PC-9 (cell line): ENCODE measurements around the gene ARIH1.

Source experiments
- EZH2 ChIP-seq: fragments of 200-600 bp; sonication (generic); IDR thresholded peaks from 2 replicates; pipeline ENCODE4 v1.8.0; 2017; ENCODE audit warnings: antibody characterized with exemption, low read depth
- TF ChIP-seq, protein P1 (sequence below): fragments of 200-600 bp; sonication (generic); conservative IDR thresholded peaks from 2 replicates; pipeline ENCODE4 v1.6.1; 2017; ENCODE audit warnings: mixed run types, antibody characterized with exemption, mild to moderate bottlenecking, moderate library complexity

DNA sequence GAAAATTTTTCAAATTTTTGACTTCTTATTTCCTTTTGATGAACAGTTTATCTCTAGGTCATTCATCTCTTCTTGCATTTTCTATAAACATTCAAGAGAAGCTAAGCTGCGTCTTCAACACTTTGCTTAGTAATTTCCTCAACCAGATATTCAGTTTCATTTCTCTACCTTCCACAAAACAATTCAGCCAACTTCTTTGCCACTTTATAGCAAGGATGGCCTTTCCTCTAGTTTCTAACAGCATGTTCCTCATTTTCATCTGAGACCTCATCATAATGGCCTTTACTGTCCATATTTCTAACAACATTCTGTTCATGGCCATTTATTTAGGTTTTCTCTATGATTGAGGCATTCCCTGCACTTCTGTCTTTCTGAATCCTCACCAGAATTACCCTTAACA lies 90.0 kb downstream of the ARIH1 start:
- TF ChIP-seq EZH2, result no peak
- TF ChIP-seq, protein P1, sequence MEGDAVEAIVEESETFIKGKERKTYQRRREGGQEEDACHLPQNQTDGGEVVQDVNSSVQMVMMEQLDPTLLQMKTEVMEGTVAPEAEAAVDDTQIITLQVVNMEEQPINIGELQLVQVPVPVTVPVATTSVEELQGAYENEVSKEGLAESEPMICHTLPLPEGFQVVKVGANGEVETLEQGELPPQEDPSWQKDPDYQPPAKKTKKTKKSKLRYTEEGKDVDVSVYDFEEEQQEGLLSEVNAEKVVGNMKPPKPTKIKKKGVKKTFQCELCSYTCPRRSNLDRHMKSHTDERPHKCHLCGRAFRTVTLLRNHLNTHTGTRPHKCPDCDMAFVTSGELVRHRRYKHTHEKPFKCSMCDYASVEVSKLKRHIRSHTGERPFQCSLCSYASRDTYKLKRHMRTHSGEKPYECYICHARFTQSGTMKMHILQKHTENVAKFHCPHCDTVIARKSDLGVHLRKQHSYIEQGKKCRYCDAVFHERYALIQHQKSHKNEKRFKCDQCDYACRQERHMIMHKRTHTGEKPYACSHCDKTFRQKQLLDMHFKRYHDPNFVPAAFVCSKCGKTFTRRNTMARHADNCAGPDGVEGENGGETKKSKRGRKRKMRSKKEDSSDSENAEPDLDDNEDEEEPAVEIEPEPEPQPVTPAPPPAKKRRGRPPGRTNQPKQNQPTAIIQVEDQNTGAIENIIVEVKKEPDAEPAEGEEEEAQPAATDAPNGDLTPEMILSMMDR, result no peak
